Measurements from ENCODE around the gene P2RX4.

GRCh38 chr12:121260091-121260490 is 50.2 kb downstream of the P2RX4 start:
- no peak for TF ChIP-seq CTCF (conservative IDR thresholded peaks at IDR 0.05 in 1 of 2, IDR thresholded peaks at IDR 0.05 in 1 of 2; ENCODE audit: extremely low read depth in 1 of 2, insufficient read depth in 1 of 2, low read depth in 1 of 2, low read length in 2 of 2)
- TF ChIP-seq EZH2 (IDR thresholded peaks at IDR 0.05; ENCODE audit: borderline replicate concordance, low read length) = no peak
